ENCODE data around the gene SACM1L.

DNA sequence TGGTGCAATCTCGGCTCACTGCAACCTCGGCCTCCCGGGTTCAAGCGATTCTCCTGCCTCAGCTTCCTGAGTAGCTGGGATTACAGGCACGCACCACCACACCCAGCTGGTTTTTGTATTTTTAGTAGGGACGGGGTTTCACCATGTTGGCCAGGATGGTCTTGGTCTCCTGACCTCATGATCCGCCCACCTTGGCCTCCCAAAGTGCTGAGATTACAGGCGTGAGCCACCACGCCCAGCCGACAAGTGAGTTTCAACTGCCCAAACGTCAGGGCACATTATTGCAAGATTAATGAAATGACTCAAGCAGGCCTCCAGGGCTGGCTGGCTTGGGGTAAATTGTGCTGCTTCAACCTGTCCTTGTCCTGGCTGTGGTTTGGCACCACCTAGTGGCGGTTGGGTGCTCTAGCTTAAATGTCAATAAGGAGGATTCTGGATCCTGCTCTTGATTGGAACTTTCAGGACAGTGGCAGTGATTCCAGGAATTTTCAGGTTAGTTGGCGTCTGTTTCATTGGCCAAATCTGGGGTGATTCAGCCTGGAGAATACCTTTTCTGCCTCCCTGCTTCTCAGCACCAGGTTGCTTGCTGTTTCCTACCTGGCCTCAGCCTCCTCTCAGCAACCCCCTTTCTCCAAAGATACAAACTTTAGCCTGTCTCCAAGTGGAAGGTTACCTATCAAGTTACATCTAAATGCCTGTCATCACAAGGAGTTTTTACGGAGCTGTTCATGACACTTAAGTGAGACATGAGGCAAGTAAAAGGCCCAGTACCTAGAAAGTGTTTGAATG, 32.4 kb upstream of the SACM1L start:
- TF ChIP-seq, protein P1, sequence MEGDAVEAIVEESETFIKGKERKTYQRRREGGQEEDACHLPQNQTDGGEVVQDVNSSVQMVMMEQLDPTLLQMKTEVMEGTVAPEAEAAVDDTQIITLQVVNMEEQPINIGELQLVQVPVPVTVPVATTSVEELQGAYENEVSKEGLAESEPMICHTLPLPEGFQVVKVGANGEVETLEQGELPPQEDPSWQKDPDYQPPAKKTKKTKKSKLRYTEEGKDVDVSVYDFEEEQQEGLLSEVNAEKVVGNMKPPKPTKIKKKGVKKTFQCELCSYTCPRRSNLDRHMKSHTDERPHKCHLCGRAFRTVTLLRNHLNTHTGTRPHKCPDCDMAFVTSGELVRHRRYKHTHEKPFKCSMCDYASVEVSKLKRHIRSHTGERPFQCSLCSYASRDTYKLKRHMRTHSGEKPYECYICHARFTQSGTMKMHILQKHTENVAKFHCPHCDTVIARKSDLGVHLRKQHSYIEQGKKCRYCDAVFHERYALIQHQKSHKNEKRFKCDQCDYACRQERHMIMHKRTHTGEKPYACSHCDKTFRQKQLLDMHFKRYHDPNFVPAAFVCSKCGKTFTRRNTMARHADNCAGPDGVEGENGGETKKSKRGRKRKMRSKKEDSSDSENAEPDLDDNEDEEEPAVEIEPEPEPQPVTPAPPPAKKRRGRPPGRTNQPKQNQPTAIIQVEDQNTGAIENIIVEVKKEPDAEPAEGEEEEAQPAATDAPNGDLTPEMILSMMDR (IDR thresholded peaks at IDR 0.05), result peak; percentile 84 to 96 (median 95)
- TF ChIP-seq POLR2A (IDR thresholded peaks at IDR 0.05) (no peak), EP300 (IDR thresholded peaks at IDR 0.05) (peak in 1 of 2 donors; percentile 74)

Data from tibial nerve (tissue), 4 donors.